Gastrocnemius medialis (tissue), 4 donors: ENCODE results near the gene TRNP1. TPM values are rescaled to one million over a fixed set of nuclear protein-coding genes. Genes with fewer than 3 reads are reported as not detected.

Experiments used
- ATAC-seq, 2 donors: fragments of 150-250 bp; one replicate each; pipeline ENCODE4 v1.9.1; 2016
- DNase-seq, 2 donors: peaks; one replicate each; pipeline ENCODE4 v3.0.0-alpha.2; 2019
- H3K27ac ChIP-seq, 4 donors: fragments of 200-600 bp; sonication (generic); 1 replicate in 1 of 4; 2 replicates in 3 of 4; pipeline ENCODE4 v1.5.1; 2016 to 2018; ENCODE audit warnings: mild to moderate bottlenecking in 2 of 4, moderate library complexity in 1 of 4
- H3K27me3 ChIP-seq, 3 donors: fragments of 200-600 bp; sonication (generic) in 2 of 3; 1 replicate in 1 of 3; 2 replicates in 2 of 3; pipeline versions ENCODE4 v1.5.1 to v1.6.0; 2016 to 2019; ENCODE audit warnings: mild to moderate bottlenecking in 1 of 3, moderate library complexity in 1 of 3
- H3K36me3 ChIP-seq, 2 donors: fragments of 200-600 bp; sonication (generic) in 1 of 2; one replicate each; pipeline ENCODE4 v1.5.1; 2017 to 2018
- H3K4me1 ChIP-seq, 2 donors: fragments of 200-600 bp; sonication (generic) in 1 of 2; one replicate each; pipeline ENCODE4 v1.5.1; 2016 to 2017; ENCODE audit warnings: mild to moderate bottlenecking in 2 of 2
- H3K4me3 ChIP-seq, 4 donors: fragments of 200-600 bp; sonication (generic) in 3 of 4; 1 replicate in 1 of 4; 2 replicates in 3 of 4; pipeline ENCODE4 v1.5.1; 2016 to 2019; ENCODE audit warnings: mild to moderate bottlenecking in 2 of 4
- H3K9me3 ChIP-seq, 3 donors: fragments of 200-600 bp; sonication (generic) in 2 of 3; 1 replicate in 1 of 3; 2 replicates in 2 of 3; pipeline ENCODE4 v1.5.1; 2016 to 2019
- CTCF ChIP-seq, 5 experiments: fragments of 450-650 bp in 3 of 5; fragments of 200-600 bp in 2 of 5; sonication (generic) in 2 of 5; IDR thresholded peaks in 4 of 5; conservative IDR thresholded peaks in 1 of 5; 1 replicate in 4 of 5; 2 replicates in 1 of 5; pipeline ENCODE4 v1.5.1; 2016 to 2019; ENCODE audit warnings: antibody characterized with exemption in 5 of 5, mild to moderate bottlenecking in 3 of 5, moderate library complexity in 3 of 5
- POLR2A ChIP-seq, 2 donors: fragments of 450-650 bp; IDR thresholded peaks; one replicate each; pipeline ENCODE4 v1.6.1; 2017; ENCODE audit warnings: antibody characterized with exemption in 2 of 2, mild to moderate bottlenecking in 2 of 2, moderate library complexity in 2 of 2
- in situ Hi-C, 4 donors: fragments of 200-750 bp; cut with MboI; loops; one replicate each; pipeline versions ENCODE4 v1.15.0 to v1.8.0; 2017; ENCODE audit warnings: low sequenced_read_pairs in 4 of 4
- intact Hi-C: fragments of 100-400 bp; cut with DNase I; formaldehyde crosslinking; loops from one replicate; pipeline ENCODE4 v1.15.1; 2023; ENCODE audit warnings: low total_unique reads
- total RNA-seq, 4 donors: library from RNA; depleted of rRNA; stranded (reverse); fragments of >200 nt; gene quantifications; one replicate each; pipeline versions ENCODE4 v1.1.0 to v1.2.3, GENCODE V29; 2016

Gene TRNP1
- total RNA-seq, 4 donors from 2014 or later: 1.2 to 5.1 (median 2.0) TPM

DNA sequence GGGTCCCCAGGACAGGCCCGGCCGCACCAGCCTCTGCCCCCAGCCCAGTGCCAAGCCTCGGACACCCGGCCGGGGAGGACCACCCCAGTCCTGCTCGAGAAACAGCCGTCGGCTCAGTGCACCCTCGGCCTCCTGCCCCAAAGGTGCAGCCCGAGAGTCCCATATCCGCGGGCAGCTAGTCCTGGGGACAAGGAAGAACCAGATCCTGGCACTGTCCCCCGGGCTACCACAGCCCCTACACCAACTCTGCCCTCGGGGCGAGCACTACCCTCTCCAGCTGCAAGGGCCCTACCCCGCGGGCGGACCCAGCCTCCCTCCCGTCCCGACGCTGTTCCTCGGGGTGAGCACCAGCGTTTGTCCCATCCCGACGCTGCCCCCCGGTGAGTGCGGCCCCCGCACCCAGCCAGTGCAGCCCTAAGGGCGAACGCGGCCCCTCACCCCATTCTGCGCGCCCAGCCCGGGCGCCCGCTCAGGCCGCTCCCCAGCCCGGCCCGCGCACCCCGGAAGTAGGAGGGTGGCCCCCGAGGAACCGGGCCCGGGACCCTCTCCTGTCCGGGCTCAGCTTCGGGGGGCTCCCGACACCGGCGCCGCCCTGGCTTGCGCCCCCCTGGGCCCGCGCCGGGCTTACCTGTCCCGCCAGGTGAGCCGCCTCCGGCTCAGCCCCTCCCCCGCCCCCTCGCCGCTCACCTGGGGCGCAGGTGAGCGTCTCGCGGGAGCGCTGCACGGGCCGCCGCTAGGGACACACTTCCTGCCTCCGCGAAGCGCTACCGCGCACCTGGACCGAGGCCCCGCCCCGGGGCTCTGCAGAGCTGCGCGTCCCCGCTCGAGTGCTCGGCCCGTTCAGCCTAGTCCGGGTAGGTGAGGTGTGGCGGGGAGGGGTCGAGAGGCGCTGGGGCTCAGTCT is 33.5 kb upstream of the TRNP1 start, which contains the start of gene KDF1:
Gene KDF1 (minus strand): TSS at position 747 of the 903 bp plus-strand sequence. CDS start 8,088 bp downstream, outside the sequence.
- H3K4me3 ChIP-seq: peak within 1 kb of the TSS in 2 of 4 donors; percentile 5 to 16
- no peaks in the 10 kb centered on the region for H3K9me3 ChIP-seq
- TF ChIP-seq CTCF (IDR thresholded peaks at IDR 0.05 in 4 of 5, conservative IDR thresholded peaks at IDR 0.05 in 1 of 5): no peak
- no peak for TF ChIP-seq POLR2A (IDR thresholded peaks at IDR 0.05)
- no peak for ATAC-seq
- peaks cover 43 to 56% (median 44%) of the 10 kb centered on the region in 3 donors for H3K27me3 ChIP-seq
- no peak within 1 kb of the TSS for H3K27ac ChIP-seq
- peaks cover 3 to 11% of the 10 kb centered on the region in 2 donors for H3K4me1 ChIP-seq
- DNase-seq: no peak
- in situ Hi-C loops (no loop called here), intact Hi-C loops (no loop called here)
- H3K36me3 ChIP-seq: no peaks in the 10 kb centered on the region

DNA sequence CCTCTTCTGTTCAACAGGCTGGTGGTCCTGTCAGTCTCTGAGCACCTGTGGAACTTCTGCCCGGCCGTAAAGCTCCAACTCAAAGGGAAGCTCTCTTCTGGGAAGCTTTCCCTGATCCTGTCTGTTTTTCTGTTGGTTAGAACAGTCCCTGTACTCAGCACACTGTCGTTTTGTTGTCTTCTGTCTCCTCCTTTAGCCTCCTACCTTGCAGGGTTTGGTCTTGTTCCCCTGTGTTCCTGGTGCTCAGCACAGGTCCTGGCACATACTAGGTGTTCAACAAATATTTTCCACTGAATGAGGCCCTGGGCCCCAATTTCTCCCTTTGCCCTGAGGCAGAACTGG is 32.9 kb upstream of the TRNP1 start:
- intact Hi-C loops: no loop called here

GRCh38 chr1:26961826-26962225 is 31.7 kb upstream of the TRNP1 start:
- intact Hi-C loops (no loop called here), in situ Hi-C loops (no loop called here)
- H3K36me3 ChIP-seq: no peaks in the 10 kb centered on the region
- no peak overlapping the region for H3K4me3 ChIP-seq
- no peaks in the 10 kb centered on the region for H3K9me3 ChIP-seq
- TF ChIP-seq POLR2A (IDR thresholded peaks at IDR 0.05) (no peak), CTCF (IDR thresholded peaks at IDR 0.05 in 4 of 5, conservative IDR thresholded peaks at IDR 0.05 in 1 of 5) (no peak)
- H3K27ac ChIP-seq: no peak overlapping the region
- peaks cover 43 to 45% (median 44%) of the 10 kb centered on the region in 3 donors for H3K27me3 ChIP-seq
- no peak for ATAC-seq
- DNase-seq: no peak
- peaks cover 3 to 11% of the 10 kb centered on the region in 2 donors for H3K4me1 ChIP-seq

More for the DNA sequence above, 32.9 kb upstream of the TRNP1 start:
- TF ChIP-seq CTCF (IDR thresholded peaks at IDR 0.05 in 4 of 5, conservative IDR thresholded peaks at IDR 0.05 in 1 of 5) (no peak), POLR2A (IDR thresholded peaks at IDR 0.05) (no peak)
- no peak for ATAC-seq
- H3K27me3 ChIP-seq: peaks cover 43 to 56% (median 44%) of the 10 kb centered on the region in 3 donors
- H3K9me3 ChIP-seq: no peaks in the 10 kb centered on the region
- H3K4me1 ChIP-seq: peaks cover 3 to 11% of the 10 kb centered on the region in 2 donors
- in situ Hi-C loops: no loop called here
- no peak for DNase-seq
- no peaks in the 10 kb centered on the region for H3K36me3 ChIP-seq
- no peak overlapping the region for H3K4me3 ChIP-seq
- no peak overlapping the region for H3K27ac ChIP-seq

- no peaks in the 10 kb centered on the region for H3K9me3 ChIP-seq
- in situ Hi-C loops: no loop called here
- H3K36me3 ChIP-seq: no peaks in the 10 kb centered on the region
- peaks cover 14 to 22% (median 19%) of the 10 kb centered on the region in 3 donors for H3K27me3 ChIP-seq
- peaks cover 1 to 3% of the 10 kb centered on the region in 2 donors for H3K4me1 ChIP-seq
- TF ChIP-seq POLR2A (IDR thresholded peaks at IDR 0.05) (no peak), CTCF (IDR thresholded peaks at IDR 0.05 in 4 of 5, conservative IDR thresholded peaks at IDR 0.05 in 1 of 5) (no peak)
- no peak for DNase-seq
- no peak overlapping the region for H3K27ac ChIP-seq
- intact Hi-C loops: no loop called here
- no peak for ATAC-seq
- H3K4me3 ChIP-seq: no peak overlapping the region
Measured at GRCh38 chr1:26965213-26965612, 28.3 kb upstream of the TRNP1 start.
